NOMO-1 treated with dmso at 0.1 percent for 144 hours (cell line): Measurements from ENCODE around the gene INAFM2.

Source experiments
- DNase-seq: peaks from one replicate; lab custom pipeline; 2025; ENCODE audit not compliant: unreplicated experiment; lab: John Stamatoyannopoulos, UW

Gene INAFM2

GRCh38 chr15:40305281-40305680, 18.2 kb upstream of the INAFM2 start:
- no peak for DNase-seq

- no peak for DNase-seq
Measured at GRCh38 chr15:40306371-40306770, 17.1 kb upstream of the INAFM2 start.

GRCh38 chr15:40306908-40307307, 16.6 kb upstream of the INAFM2 start:
- DNase-seq, result no peak

GRCh38 chr15:40307421-40308211, 15.9 kb upstream of the INAFM2 start, which contains the start of gene PLCB2:
Gene PLCB2 (minus strand): TSS chr15:40307935. CDS start chr15:40307672, 263 bp downstream.
- peak; percentile 72 for DNase-seq

GRCh38 chr15:40309344-40309862, 14.1 kb upstream of the INAFM2 start:
- no peak for DNase-seq

- DNase-seq, result peak; percentile 38
Measured at GRCh38 chr15:40310001-40310959, 13.2 kb upstream of the INAFM2 start.

- no peak for DNase-seq
Measured at GRCh38 chr15:40310993-40311392, 12.5 kb upstream of the INAFM2 start.

- no peak for DNase-seq
Measured at GRCh38 chr15:40312370-40313158, 10.9 kb upstream of the INAFM2 start.

GRCh38 chr15:40313531-40314398, 9.7 kb upstream of the INAFM2 start:
- peak; percentile 38 for DNase-seq

GRCh38 chr15:40314723-40315276, 8.7 kb upstream of the INAFM2 start:
- DNase-seq, result no peak

- no peak for DNase-seq
Measured at GRCh38 chr15:40316931-40317330, 6.6 kb upstream of the INAFM2 start.

- DNase-seq, result no peak
Measured at GRCh38 chr15:40317580-40317979, 5.9 kb upstream of the INAFM2 start.

GRCh38 chr15:40320409-40320808, 3.1 kb upstream of the INAFM2 start:
- DNase-seq, result no peak

GRCh38 chr15:40320931-40321371, 2.5 kb upstream of the INAFM2 start:
- peak; percentile 11 for DNase-seq

- DNase-seq, result no peak
Measured at GRCh38 chr15:40322531-40323238, 807 bp upstream of the INAFM2 start.

GRCh38 chr15:40323953-40324937, 753 bp downstream of the INAFM2 start:
- DNase-seq, result no peak

GRCh38 chr15:40325188-40325587, 1.7 kb downstream of the INAFM2 start:
- DNase-seq, result no peak

GRCh38 chr15:40325700-40326099, 2.2 kb downstream of the INAFM2 start:
- DNase-seq, result peak; percentile 14
